NCI-H1417 (cell line): ENCODE data around the gene SLC13A5.
A peak's percentile ranks its signal among the peaks of the same experiment; 100 is the strongest.
"Not testable (repeated sequence)": the region's sequence is repeated elsewhere in the genome, so short reads cannot be mapped to it uniquely, and the experiment has no call there.

Experiments used
- DNase-seq, 3 experiments: peaks; one replicate each; lab custom pipeline; 2025; lab: John Stamatoyannopoulos, UW

Gene SLC13A5

GRCh38 chr17:6684460-6684783 lies 28.7 kb downstream of the SLC13A5 start:
- DNase-seq = no peak

GRCh38 chr17:6683730-6684459 lies 29.3 kb downstream of the SLC13A5 start:
- DNase-seq = no peak

GRCh38 chr17:6683081-6683684 lies 30.0 kb downstream of the SLC13A5 start:
- DNase-seq = no peak

- DNase-seq = no peak
These were observed 30.8 kb downstream of the SLC13A5 start for GRCh38 chr17:6682339-6682738.

GRCh38 chr17:6681671-6682070 lies 31.5 kb downstream of the SLC13A5 start:
- DNase-seq = no peak

- DNase-seq = no peak
These were observed 32.0 kb downstream of the SLC13A5 start for GRCh38 chr17:6681176-6681575.

- no peak for DNase-seq
These were observed 33.9 kb downstream of the SLC13A5 start for GRCh38 chr17:6679241-6679640.

- DNase-seq = no peak
These were observed 35.2 kb downstream of the SLC13A5 start for GRCh38 chr17:6677946-6678345.

GRCh38 chr17:6677158-6677831 lies 35.9 kb downstream of the SLC13A5 start:
- DNase-seq = peak in 1 of 3 experiments; percentile 2

GRCh38 chr17:6676802-6677157 lies 36.4 kb downstream of the SLC13A5 start:
- DNase-seq = no peak

- no peak for DNase-seq
These were observed 37.9 kb downstream of the SLC13A5 start for GRCh38 chr17:6675201-6675825.

GRCh38 chr17:6674586-6674985 lies 38.6 kb downstream of the SLC13A5 start:
- DNase-seq = no peak

GRCh38 chr17:6671431-6671830 lies 41.7 kb downstream of the SLC13A5 start:
- no peak for DNase-seq

GRCh38 chr17:6670999-6671398 lies 42.2 kb downstream of the SLC13A5 start:
- no peak for DNase-seq

- DNase-seq = no peak
These were observed 42.6 kb downstream of the SLC13A5 start for GRCh38 chr17:6670571-6670970.

- no peak for DNase-seq
These were observed 43.5 kb downstream of the SLC13A5 start for GRCh38 chr17:6669479-6670212.

GRCh38 chr17:6668727-6669425 lies 44.3 kb downstream of the SLC13A5 start:
- no peak for DNase-seq

GRCh38 chr17:6668219-6668618 lies 45.0 kb downstream of the SLC13A5 start:
- DNase-seq = no peak

GRCh38 chr17:6667516-6667915 lies 45.7 kb downstream of the SLC13A5 start:
- DNase-seq = no peak

- DNase-seq = no peak
These were observed 46.6 kb downstream of the SLC13A5 start for GRCh38 chr17:6666557-6666956.

GRCh38 chr17:6666077-6666521 lies 47.1 kb downstream of the SLC13A5 start:
- DNase-seq = peak; percentile 26 to 73 (median 29)

- DNase-seq = not testable (repeated sequence)
These were observed 50.0 kb downstream of the SLC13A5 start for GRCh38 chr17:6663200-6663599.
